NCI-H82 treated with DMSO at 0.1 percent for 48 hours (cell line): ENCODE results near the gene OTOG.

Experiments
- DNase-seq: peaks from one replicate; lab custom pipeline; 2025; ENCODE audit not compliant: unreplicated experiment; lab: John Stamatoyannopoulos, UW

OTOG gene

GRCh38 chr11:17560281-17561110 lies 13.4 kb downstream of the OTOG start:
- DNase-seq: no peak

DNA sequence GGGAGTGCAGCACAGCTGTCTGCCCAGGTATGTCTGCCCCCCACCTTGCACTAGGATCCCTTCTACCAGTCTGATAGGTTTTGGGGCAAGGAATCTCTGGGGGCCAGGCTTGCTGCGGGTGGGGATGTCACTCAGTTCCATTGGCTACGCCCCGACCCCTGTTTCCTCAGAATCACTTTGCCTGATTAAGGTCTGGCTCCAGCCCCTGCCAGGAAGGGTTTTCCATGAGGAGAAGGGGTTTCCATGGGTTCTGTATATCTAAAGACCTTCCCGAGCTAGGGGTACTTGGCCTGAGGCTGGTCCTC lies 14.0 kb downstream of the OTOG start:
- no peak for DNase-seq

DNA sequence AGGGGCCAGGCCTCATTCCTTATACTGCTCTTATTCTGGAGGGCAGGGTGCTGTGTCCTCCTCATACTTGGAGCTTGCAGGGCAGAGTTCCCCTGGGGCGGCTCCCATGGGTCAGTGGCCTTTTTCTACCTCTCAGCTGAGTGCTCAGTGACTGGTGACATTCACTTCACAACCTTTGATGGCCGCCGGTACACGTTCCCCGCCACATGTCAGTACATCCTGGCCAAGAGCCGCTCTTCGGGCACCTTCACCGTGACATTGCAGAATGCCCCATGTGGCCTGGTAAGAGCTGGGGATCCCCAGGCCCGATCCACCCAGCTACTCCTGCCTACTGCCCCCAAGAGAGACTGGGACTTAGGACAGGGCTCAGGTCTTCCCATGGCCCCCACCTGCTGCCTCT lies 14.5 kb downstream of the OTOG start:
- DNase-seq: no peak

DNA sequence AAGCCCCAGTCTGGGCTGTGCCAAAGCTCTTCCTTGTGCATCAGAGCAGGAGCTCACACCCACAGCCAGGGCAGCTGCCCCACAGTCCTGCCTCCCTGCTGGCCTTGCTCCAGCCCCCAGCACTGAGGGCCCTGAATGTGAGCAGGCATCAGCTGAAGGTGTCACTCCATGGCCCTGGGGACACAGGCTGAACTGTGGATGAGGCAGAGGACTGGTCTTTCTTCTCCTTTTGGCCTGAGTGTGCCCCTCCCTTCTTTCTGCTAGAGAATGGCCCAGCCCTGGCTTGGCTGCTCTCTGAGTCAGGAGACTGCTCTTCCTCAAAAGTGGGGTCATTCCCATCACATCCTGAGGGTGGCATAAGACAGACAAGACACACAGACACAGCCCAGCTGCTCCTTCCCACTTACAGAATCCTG lies 16.2 kb downstream of the OTOG start:
- DNase-seq: no peak

DNA sequence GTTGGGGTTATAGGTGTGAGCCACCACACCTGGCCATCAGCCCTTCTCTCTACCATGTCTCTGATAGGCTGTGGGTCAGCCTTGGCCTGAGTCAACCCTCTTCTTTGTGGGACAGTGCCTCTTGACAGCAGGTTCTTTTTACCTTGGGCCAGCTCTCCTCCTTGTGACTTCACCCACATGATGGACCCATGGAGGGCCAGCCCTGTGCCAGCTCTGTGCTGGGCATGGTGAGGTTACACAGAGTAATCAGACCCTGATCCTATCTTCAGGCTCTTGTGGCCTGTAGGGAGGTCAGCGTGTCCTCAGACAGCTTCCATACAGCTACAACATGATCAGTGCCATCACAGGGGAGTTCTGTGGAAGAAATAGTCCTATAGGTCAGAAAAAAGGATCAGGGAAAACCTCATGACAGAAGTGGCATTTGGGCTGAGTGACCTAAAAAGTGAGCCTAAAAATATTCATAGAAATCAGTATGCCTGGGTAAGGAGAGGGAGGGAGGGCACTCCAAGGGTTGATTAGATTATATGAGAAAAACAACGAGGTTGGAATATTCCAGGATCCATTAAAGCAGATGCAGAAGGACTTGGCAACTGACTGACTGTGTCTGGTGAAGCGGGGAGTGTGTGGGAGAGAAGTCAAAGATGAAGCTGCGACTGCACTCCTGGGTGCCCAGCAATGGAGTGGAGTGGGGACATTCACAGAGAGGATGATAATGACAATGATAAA lies 17.1 kb downstream of the OTOG start:
- no peak for DNase-seq

GRCh38 chr11:17564687-17565042 lies 17.6 kb downstream of the OTOG start:
- DNase-seq: no peak

GRCh38 chr11:17568944-17569343 lies 21.9 kb downstream of the OTOG start:
- DNase-seq: no peak

GRCh38 chr11:17570034-17570433 lies 23.0 kb downstream of the OTOG start:
- DNase-seq: no peak

DNA sequence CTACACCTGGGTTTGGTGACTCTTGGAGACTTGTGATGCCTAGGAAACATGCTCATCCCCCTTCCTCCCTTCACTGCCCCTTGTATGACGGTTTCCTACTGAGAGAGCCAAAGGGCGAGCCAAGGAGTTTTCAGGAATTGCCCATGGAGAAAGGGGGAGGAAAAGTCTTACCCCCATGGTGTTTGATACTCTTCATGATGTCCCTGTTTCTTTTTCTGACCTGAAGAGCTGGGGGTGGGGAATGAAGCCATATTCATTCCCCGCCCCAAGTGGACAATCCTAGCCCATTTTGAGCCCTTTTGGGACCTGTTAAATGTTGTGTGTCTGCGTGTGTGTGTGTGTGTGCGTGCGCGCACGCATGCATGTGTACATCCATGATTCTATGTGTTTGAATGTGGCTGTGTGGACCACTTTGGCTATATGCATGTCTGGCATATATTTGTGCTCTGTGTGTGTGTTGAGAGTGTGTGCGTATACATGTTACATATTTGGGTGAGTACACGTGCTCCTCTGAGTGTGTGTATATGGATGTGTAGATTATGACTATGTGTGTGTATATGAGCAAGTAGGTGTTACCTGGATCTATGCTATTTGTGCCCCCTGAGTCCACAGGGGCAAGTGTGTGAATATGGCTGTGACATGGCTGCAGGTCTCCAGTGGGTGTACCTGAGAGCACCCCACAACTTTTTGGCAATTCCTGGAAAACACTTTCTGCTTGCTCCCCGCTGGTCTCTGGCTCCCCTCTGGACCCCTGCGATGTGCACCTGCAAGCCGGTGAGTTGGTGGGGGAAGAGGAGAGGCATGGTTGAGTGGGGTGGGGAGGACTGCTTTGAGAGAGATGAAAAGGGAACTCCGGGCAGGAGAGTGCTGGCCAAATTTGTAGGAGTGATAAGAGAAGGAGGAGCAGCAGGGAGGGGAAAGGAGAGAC lies 24.6 kb downstream of the OTOG start:
- DNase-seq: no peak

GRCh38 chr11:17572359-17572690 lies 25.3 kb downstream of the OTOG start:
- no peak for DNase-seq

- no peak for DNase-seq
These were observed 25.9 kb downstream of the OTOG start for GRCh38 chr11:17572791-17573460.

DNA sequence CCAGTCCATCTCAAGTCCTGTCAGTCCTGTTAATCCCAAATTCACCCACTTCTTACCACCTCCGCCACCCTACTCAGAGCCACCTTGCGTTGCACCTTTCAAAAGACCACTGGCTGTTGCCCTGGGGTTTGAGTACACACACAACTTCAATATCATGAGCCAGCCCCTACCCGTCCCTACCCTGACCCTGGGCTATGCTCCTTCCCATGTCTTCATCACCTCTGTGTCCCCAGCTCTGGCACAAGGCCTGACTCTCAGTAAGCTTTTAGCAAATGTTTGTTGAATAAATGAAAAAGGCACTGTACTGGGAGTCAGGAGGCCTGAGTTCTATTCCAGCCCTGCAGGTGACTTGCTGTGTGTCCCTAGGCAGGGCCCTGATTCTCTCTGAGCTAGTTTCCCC lies 26.5 kb downstream of the OTOG start:
- DNase-seq: no peak

GRCh38 chr11:17574141-17575091 lies 27.4 kb downstream of the OTOG start:
- no peak for DNase-seq

- no peak for DNase-seq
These were observed 28.7 kb downstream of the OTOG start for GRCh38 chr11:17575431-17576425.

GRCh38 chr11:17578296-17578695 lies 31.2 kb downstream of the OTOG start:
- no peak for DNase-seq

GRCh38 chr11:17578958-17579357 lies 31.9 kb downstream of the OTOG start:
- DNase-seq: no peak

DNA sequence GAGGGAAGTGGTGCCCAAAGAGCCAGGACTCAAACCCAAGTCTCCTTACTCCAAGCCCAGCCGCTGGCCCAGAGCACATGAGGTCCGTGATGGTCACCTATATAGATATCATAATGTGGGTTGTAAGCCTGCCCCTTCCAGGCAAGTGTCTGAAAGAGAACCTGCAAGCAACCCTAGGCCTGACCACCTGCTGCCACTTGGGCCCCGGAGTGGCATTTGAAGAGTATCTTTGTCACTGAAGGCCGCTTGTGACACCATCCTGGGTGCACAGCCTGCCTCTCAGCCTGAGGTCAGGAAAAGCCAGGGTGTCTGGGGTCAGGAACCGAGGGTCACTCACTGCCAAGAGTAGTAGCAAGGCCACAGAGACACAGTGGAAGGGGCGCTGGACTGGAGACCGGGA lies 32.4 kb downstream of the OTOG start:
- no peak for DNase-seq

DNA sequence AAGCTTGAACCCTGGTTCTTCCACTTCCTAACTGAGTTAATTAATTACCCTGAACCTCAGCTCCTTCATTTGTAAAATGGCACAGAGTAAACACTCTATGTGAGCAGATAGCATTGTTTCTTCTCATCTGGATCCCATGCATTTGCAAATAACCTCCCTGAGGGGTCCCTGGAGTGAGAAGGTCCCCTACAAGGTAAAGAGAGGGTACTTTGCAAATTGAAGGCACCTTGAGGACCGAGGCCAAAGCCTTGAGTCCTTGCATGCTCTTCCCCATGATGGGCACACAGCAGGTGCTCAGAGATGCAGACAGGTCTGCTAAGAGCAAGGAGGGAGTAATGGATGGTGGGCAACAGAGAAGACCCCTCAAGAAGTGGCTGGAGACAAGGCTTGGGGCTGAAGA lies 33.2 kb downstream of the OTOG start:
- DNase-seq: no peak
